SW480 (cell line): Measurements from ENCODE around the gene IPO5.
"Not testable (repeated sequence)": the region's sequence is repeated elsewhere in the genome, so short reads cannot be mapped to it uniquely, and the experiment has no call there.

Experiments used
- DNase-seq: peaks from one replicate; pipeline ENCODE4 v3.0.0-alpha.2; 2016; ENCODE audit warnings: low spot score

IPO5 gene

DNA sequence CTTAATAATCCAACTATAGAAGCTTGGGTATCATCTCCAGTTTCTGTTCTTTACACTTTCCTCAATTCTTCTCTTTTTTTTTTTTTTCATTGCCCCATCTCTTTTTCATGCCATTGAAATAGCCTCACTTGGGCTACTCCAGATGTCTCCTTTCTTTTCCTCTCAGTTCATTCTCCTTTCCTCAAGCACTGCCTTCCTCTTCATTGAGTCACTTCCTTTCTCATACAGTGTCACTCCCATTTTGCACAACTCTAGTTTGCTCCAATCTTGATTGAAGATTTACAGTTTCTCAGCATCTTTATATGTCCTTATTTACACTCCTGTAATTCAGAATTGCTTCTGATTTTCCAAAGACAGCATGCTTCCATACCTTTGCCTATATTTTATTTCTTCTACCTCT is 61.3 kb downstream of the IPO5 start:
- no peak for DNase-seq

DNA sequence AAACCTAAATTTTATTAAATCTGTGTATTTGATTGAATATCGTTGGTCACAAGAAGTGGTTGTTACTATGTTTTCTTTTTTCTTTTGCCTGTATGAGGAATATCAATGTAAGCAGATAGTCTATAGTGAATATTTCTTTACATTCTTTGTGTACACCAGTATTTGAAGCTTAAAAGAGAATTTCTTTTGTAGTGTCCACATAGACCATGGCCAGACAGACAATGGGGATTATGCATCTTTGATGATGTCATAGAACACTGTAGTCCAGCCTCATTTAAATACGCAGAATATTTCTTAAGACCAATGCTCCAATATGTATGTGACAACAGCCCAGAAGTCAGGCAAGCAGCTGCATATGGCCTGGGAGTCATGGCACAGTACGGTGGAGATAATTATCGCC is 64.8 kb downstream of the IPO5 start:
- DNase-seq, result no peak

DNA sequence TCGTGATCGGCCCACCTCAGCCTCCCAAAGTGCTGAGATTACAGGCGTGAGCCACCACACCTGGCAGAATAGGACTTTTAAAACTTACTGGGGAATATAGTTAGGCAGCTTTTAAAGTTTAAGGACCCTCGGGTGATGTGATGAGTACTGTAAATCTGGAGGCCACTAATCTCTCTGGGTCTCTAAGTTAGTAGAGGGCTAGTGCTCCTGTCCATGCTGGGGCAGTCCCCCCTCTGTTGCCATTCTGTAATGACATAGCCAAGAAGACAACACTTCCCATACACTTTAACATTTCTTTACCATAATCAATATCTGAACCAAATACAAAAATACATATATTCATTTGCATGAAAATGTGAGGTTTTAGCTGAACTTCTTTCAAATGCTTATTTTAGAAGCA is 65.7 kb downstream of the IPO5 start:
- no peak for DNase-seq

DNA sequence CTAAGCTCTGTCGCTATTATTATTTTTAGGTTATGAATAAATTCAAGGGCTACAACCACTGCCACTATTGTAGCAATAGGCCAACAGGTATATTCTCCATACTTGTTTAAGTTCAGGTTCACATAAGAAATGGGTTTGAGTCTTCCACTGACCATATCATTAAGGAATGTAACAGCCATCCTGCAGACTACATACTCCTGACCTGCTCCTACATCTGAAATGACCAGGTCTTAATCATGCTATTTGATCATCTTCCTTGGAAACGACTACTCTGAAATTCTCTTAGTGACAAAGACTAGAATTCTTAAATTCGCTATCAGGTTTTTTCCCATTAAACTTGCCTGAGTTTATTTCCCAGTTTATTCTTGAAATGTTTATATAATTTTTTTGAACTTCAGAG is 66.8 kb downstream of the IPO5 start:
- no peak for DNase-seq

DNA sequence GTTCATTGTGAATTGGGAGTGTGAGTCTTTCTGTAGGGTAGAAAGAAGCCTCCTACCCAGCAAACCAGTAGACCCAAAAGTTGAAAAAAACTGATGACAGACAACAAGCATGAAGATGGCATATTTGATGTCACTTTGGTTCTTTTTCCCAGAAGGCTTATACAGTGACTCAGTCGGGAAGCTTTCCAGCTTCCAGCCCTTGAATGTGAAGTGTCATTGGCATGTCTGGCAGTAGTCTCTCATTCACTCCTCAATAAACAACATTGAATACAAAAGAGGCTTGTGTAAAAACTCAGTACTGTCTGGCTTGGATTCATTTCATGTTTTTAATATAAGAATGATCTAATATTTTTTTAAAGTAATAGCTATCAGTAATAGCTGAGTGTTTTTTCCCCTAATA is 68.7 kb downstream of the IPO5 start:
- no peak for DNase-seq

DNA sequence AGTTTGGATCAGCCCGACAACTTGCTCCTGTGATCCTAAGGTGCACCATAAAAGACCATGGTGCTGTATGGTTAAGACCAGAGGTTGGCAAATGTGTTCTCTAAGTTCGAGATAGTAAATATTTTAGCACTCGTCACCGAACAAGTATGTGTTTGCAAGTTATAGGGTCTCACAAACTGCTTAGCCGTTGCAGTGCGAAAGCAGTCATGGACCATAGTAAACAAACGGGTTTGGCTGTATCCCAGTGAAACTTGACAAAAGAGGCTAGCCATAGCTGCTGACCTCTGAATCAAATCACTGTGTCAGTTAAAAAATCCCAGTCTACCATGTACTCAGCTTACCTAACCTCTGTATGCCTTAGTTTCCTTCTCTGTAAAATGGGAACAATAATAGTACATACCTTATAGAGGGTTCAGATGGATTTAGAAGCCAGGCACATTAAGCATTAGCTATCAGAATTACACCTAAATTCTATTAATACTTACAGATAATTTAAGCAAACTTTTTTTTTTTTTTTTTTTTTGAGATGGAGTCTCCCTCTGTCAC is 72.1 kb downstream of the IPO5 start:
- no peak for DNase-seq

DNA sequence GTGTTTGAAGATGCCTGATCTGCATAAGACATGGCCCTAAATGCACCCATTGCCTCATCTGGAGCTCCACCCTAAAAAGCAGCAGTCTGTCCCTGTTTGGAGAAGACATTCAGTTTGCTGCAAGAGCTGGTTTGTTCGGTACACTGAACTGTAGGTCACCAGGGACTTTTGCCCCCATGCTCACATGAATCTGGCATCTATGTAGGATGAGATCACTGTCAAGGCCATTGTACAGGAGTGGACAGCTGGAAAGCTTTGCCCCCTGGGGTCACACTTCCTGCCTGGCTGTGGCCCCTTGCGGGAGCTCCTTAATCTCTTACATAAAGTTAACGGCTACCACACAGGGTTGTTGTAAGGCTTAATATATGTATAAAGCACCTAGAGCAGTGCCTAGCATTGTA is 73.0 kb downstream of the IPO5 start:
- no peak for DNase-seq

DNA sequence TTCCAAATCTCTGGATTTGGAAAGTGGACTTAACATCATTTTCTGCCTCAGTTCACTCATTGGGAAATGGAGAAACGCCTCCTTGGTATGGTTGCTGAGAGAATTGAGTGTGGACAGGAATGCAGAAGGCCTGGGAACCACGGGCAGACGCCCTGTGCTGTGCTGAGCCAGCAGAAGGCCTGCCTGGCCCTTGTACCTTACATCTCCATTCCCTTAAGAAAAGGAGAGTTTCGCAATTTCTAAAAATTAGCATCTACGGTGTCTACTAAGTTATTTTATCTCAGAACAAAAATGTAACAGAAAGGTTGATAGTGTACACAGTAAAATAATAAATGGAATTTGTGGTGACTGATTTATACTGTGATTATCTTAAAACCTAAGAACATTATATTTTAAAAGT is 78.7 kb downstream of the IPO5 start:
- DNase-seq, result no peak

DNA sequence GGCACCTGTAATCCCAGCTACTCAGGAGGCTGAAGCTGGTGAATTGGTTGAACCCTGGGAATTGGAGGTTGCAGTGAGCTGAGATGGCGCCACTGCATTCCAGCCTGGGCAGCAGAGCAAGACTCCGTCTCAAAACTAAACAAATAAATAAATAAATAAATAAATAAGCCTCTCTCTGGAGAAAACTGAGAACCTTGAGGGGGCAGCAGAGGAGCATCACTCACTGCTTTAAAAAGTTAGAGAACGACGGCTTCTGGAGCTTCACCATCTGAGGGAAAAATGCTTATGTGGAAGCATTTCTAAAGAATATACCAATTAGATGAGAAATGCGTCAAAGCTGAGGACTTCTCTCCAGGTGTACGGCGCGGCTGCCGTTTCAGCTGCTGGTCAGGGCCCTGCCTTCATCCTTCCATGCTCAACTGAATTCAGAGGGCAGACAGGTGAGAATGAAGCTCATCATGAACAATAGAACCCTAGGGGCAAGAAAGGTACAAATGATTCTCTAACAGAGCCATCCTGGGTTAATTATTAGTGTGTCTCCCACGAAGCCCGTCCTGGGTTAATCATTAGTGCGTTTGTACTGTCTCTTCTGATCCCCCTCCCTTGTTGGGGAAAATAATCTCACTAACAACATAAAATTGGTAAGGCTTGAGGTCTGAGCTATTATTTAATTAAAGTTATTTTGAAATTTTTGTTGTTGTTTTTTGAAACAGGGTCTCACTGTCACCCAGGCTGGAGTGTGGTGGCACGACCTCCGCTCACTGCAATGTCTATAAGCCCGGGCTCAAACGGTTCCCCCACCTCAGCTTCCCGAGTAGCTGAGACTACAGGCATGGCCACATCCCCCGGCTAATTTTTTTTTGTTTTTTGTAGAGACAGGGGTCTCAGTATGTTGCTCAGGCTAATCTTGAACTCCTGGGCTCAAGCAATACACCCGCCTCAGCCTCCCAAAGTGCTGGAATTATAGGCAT is 80.1 kb downstream of the IPO5 start:
- DNase-seq, result peak; percentile 61

DNA sequence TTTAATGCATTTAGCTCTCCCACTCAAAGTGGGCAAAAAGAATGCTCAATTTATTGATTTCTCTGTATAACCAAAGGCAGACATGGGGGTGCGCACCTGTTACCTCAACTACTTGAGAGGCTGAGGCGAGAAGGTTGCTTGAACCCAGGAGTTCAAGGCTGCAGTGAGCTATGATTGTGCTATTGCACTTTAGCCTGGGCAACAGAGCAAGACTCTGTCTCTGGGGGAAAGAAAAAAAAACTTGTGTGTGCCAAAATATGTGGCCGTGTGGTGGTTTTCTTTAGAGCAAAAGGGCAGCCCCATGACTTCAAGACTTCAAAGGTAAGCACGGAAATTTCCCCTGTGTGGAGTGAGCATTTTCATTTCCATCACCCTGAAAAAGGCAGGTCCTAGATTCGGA is 81.9 kb downstream of the IPO5 start:
- no peak for DNase-seq

DNA sequence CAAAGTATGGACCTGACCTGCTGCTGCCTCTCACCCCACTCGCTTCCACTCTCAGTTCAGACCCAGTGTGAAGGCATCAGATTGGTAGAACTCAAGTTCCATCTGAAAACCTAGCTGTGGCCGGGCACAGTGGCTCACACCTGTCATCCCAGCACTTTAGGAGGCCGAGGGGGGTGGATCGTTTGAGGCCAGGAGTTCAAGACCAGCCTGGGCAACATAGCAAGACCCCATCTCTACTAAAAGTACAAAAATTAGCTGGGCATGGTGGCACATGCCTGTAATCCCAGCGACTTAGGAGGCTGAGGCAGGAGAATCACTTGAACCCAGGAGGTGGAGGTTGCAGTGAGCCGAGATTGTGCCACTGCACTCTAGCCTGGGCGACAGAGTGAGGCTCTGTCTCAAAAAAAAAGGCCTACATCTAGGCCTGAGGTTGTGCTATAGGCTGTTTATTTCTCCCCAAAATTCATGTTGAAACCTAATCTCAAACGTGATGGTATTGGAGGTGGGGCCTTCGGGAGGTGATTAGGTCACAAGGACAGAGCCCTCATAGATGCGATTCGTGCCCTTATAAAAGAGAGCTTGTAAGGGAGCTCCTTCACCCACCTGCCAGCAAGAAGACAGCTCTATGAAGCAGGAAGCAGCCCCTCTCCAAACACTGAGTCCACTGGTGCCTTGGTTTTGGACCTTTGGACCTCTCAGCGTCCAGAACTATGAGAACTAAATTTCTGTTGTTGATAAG is 83.3 kb downstream of the IPO5 start:
- DNase-seq, result not testable (repeated sequence)

DNA sequence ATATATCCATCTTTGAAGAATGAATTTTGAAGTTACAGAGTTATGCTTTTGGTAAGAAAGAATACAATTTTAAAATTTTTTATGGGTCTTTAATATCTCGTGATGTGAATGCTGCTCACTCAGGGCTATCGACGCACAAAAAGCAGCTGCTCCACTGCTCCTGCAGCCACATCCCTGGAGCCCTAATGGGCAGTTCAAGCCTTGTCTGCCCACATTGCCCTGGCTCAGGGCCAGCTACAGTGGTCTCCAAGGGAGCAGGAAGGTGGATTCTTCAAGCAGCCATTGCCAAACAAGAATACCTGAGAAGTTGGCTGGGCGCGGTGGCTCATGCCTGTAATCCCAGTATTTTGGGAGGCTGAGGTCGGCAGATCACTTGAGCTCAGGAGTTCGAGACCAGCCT is 85.8 kb downstream of the IPO5 start:
- no peak for DNase-seq

DNA sequence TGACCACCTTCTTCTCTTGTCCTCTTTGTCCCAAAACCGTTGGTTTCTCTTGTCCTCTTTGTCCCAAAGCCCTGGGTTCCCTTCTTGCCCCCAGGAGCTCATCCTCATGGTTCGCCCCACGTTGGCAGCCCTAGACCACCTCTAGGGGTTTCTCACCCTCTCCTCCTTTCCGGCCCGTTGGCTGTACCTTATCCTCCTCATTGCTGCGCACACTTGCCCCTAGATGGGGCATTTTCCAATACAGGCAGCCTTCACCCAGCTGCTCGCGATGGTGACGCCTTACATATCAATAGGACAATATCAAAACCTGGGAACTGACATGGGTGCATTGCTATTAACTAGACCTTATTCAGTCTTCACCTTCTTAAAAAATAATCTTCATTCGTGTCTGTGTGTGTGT is 86.5 kb downstream of the IPO5 start:
- no peak for DNase-seq

DNA sequence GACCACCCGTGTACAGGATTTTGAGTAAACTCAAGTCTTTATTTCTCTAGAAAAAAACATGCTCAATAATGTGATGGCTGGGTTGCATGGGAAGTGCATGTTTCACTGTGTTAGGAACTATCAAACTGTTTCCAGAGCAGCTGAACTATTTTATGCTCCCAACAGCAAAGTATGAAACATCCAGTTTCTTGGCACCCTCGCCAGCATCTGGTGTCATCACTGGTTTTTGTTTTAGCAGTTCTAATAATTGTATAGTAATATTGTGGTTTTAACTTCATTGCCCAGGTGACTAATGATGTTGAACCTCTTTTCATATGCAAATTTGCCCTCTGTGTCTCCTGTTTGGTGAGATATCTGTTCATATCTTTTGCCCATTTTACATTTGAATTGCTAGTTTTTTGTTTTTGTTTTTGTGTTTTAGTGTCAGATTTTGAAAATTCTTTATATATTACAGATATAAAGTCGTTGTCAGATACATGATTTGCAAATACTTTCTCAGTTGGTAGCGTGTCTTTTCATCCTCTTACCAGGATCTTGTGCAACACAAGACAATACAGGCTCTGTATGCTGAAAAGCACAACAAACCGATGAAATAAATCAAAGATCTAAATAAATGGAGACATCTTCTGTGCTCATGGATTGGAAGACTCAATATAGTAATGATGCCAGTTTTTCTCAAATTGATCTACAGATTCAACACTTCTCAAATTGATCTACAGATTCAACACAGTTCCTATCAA is 87.8 kb downstream of the IPO5 start:
- DNase-seq, result no peak

DNA sequence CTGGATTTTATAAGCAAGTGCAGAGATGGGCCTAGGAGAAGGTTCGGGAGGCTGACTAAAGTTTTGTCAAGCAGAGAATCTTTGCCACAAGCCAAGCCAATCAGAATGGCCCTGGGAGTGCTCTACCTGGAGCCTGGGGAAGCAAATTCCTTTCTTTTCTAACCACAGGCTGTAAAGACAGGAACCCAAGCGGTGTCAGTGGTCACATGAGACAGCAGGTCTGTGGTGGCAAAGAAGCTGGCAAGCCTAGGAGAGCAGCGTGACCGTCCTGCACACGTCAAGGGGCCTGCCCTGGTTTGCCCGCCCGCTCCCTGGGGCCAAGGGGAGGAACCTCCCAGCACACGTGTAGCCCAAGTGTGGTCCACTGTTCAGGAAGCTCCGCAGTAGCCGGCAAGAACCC is 90.8 kb downstream of the IPO5 start:
- DNase-seq, result peak; percentile 82

DNA sequence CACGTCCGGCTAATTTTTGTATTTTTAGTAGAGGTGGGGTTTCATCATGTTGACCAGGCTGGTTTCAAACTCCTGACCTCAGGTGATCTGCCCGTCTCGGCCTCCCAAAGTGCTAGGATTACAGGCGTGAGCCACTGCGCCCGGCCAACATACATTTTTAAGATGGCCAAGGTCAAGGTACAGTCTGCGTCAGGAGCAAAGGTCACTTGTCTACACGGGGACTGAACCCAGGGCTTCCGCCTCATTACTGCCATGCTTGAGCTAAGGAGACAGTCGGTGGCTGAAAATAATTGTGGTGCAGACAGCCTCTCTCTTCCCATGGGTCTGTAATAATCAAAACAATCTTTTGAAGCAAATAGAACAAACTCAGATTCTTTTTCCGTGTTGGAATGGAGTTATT is 94.3 kb downstream of the IPO5 start:
- DNase-seq, result not testable (repeated sequence)

DNA sequence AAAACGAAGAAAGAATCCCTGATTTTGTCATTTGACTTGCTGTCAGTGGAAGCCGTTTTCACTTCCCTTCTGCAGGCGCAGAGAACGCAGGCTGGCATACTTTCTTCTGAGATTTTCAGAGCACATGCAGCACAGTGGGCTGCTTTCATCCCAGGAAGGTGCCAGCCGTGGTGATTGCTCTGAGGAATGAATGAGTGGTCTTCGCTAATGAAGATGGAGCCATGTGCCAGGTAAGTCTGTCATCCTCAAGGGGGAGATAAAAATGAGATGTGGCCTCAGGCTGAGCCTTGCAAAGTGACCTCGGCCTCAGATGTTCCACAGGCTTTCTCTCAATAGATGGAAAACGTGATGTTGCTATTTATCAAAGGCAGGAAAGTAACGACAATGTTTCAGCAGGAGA is 94.8 kb downstream of the IPO5 start:
- no peak for DNase-seq

DNA sequence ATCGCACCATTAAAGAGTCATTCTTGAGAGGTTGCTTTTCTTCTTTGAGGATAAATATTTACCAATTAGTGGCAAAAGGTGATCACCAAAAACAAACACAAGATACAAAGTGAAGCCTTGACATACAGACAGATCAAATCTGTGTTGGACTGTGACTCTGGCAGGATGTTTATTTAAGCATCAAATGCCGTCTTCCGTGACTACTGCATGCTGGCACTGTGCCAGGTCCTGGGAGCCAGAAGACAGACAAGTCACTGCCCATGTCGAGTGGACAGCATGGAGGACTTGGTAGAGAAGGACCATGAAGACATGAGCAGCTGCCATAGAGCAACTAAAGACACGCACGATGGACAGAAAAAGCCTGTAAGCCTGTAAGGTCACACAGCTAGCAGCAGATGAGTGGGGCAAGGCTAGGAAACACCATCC is 96.6 kb downstream of the IPO5 start:
- DNase-seq, result peak; percentile 51

DNA sequence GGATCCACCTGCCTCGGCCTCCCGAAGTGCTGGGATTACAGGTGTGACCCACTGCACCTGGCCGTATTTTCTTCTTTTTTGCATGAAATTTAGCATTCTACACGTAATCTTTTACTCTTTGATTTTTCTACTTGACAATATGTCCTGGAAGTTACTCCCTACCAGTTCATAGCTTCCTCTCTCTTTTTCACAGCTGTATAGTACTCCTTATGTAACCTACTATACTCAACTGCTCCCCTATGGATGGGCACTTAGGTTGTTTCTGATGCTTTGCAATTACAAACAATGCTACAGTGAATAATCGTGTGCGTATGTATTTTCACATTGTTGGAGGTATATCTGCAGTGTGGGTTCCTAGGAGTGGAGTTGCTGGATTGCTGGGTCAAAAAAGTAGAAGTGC is 98.9 kb downstream of the IPO5 start:
- no peak for DNase-seq

DNA sequence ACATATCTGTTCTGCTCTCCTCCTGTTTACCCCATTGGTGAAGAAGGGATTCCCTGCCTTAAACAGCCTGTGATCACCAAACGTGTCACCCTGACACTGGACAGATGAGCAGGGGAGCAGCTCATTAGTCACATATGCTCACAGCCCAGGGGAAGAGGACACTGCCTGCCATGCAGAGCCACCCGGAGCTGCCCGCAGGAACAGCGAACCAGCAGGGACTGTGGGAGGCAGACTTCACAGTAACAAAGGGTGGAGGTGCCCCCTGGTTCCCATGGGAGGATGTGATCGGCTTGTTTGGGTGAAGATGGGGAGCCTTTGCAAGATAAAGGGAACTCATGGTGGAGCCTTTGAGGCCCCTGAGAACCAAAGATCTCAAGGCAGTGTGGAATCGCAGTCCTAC is 100.8 kb downstream of the IPO5 start:
- DNase-seq, result no peak

DNA sequence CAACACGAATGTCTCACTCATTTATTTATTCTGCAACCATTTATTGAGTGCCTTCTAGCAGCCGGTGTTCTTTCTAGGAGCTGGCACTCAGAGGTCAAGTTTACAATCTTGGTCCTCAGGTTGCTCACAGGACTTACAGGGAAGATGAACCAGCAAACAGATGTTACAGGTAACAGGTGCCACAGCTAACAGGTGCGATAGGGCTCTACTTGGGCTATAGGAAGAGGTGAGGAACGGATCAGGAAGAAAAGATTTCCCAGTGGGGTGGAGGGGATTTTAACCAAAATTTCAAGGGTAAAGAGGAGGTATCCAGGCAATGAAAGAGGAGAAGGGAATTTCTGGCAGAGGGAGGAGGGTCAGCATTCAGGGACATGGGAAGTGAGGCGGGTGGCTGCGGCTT is 102.1 kb downstream of the IPO5 start:
- no peak for DNase-seq

DNA sequence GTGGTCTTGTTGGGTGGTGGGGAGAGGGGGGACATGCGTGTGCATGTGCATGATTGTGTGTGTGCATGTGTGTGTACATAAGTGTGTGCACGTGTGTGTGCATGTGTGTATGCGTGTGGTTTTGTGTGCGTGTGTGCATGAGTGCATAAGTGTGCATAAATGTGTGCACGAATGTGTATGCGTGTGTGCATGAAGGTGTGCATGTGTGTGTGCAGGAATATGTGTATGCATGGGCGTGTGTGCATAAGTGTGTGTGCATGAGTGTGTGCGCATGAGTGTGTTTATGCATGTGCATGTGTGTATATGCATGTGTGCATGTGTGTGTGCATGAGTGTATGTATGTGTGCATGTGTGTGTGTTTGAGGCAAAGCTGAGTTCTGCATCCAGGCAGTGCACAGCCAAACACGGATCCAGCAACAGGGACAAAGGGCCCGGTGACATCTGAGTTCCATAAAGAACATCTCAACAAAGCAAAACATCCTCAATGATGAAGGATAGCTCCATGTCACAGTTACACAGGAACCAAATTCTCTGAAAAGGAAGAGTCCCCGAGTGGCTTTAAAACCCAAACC is 103.5 kb downstream of the IPO5 start:
- no peak for DNase-seq
